Measurements from ENCODE around the gene RAD51B.

DNA sequence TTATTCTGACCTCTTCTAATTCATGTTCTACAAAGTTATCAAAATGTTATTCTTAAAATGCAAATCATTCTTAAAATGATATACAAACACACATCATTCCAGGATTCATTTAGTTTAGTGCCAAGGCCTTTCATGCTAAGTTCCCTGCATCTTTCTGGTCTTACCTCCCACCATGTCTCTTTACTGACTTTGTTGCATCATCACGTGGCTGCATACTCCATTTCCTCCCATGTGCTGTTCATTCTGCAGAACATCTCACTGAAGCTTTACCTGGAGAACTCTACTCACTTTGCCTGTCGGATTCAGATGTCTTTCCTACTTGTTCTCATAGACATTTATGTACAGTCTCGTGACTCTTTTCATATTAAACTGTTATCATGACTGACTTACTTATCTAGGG lies 278.1 kb downstream of the RAD51B start:
- TF ChIP-seq, protein P1, sequence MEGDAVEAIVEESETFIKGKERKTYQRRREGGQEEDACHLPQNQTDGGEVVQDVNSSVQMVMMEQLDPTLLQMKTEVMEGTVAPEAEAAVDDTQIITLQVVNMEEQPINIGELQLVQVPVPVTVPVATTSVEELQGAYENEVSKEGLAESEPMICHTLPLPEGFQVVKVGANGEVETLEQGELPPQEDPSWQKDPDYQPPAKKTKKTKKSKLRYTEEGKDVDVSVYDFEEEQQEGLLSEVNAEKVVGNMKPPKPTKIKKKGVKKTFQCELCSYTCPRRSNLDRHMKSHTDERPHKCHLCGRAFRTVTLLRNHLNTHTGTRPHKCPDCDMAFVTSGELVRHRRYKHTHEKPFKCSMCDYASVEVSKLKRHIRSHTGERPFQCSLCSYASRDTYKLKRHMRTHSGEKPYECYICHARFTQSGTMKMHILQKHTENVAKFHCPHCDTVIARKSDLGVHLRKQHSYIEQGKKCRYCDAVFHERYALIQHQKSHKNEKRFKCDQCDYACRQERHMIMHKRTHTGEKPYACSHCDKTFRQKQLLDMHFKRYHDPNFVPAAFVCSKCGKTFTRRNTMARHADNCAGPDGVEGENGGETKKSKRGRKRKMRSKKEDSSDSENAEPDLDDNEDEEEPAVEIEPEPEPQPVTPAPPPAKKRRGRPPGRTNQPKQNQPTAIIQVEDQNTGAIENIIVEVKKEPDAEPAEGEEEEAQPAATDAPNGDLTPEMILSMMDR (IDR thresholded peaks at IDR 0.05), result no peak
- TF ChIP-seq POLR2A (IDR thresholded peaks at IDR 0.05), result no peak
